Calu3 (cell line): Measurements from ENCODE around the gene KIF20A. TPM values are rescaled to one million over a fixed set of nuclear protein-coding genes. Genes with fewer than 3 reads are reported as not detected.
A peak's percentile ranks its signal among the peaks of the same experiment; 100 is the strongest.

Experiments
- BruUV-seq: library from RNA; stranded (reverse); fragments of 400-500 nt; replicated peaks from 2 replicates; lab custom pipeline; 2021; lab: Mats Ljungman, UMichigan
- CTCF ChIA-PET: fragments of 300-600 bp; sonication (Branson Sonifier 250); formaldehyde crosslinking; loops from one replicate; lab custom pipeline; 2022; ENCODE audit warnings: antibody characterized with exemption; lab: Charles Lee
- DNase-seq: peaks from one replicate; pipeline ENCODE4 v3.0.0; 2022
- H3K27ac Mint-ChIP-seq: one replicate; pipeline ENCODE4 v1.8.0; 2022; ENCODE audit warnings: mixed read lengths; ENCODE audit not compliant: unreplicated experiment
- H3K27me3 Mint-ChIP-seq: one replicate; pipeline ENCODE4 v1.8.0; 2022; ENCODE audit warnings: mixed read lengths; ENCODE audit not compliant: unreplicated experiment
- H3K36me3 Mint-ChIP-seq: one replicate; pipeline ENCODE4 v1.8.0; 2022; ENCODE audit warnings: mild to moderate bottlenecking, moderate library complexity, mixed read lengths; ENCODE audit not compliant: insufficient read depth, unreplicated experiment
- H3K4me1 Mint-ChIP-seq: one replicate; pipeline ENCODE4 v1.8.0; 2022; ENCODE audit warnings: mild to moderate bottlenecking, low read depth, mixed read lengths; ENCODE audit not compliant: unreplicated experiment
- H3K4me3 Mint-ChIP-seq: one replicate; pipeline ENCODE4 v1.8.0; 2022; ENCODE audit warnings: mild to moderate bottlenecking, low read depth, moderate library complexity, mixed read lengths; ENCODE audit not compliant: unreplicated experiment
- H3K9me3 Mint-ChIP-seq: one replicate; pipeline ENCODE4 v1.8.0; 2022; ENCODE audit warnings: low read depth, mixed read lengths; ENCODE audit not compliant: unreplicated experiment
- intact Hi-C: fragments of 100-400 bp; cut with micrococcal nuclease; formaldehyde crosslinking; loops from one replicate; pipeline ENCODE4 v1.10.0; 2022; ENCODE audit not compliant: unreplicated experiment
- total RNA-seq: library from RNA; stranded (reverse); gene quantifications from 2 replicates; pipeline ENCODE4 v1.2.3, GENCODE V29; 2022
- TF ChIP-seq, protein P1 (sequence below): fragments of 200-600 bp; IDR thresholded peaks from one replicate; pipeline ENCODE4 v1.8.0; 2022; ENCODE audit warnings: antibody characterized with exemption; ENCODE audit not compliant: unreplicated experiment

The KIF20A gene
- total RNA-seq, 1 experiment from 2014 or later, result 68.9 TPM

DNA sequence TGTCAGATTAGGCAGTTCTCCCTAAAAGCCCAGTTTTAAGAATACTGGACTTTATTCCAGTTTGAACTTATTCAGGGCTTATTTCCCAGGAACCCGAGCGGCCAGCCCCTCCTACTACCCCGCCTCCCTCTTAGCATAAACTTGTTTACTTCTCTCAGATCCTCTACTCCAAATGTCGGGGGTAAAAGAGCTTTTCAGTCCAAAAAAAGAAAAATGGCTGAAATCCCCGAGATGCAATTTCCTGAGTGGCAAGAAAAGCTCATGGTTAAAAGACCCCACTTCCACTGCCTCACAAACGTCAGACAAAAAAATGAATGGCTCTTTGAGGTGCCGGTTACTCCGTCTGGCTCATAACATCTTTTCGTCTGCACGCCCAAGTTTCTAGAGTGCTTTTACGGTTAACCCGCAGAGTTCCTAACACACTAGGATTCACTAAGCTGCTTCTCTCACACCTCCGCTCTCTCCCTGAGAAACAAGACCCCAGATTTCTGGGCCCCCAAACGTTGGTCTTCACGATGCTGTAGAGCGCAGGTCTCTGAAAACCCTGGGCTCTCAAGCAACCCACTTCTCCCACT lies 884 bp upstream of the KIF20A start:
- peak; percentile 43 for DNase-seq
- TSS peak; percentile 73 for BruUV-seq
- Mint-ChIP-seq H3K4me1 (no peaks in the 10 kb centered on the region), H3K9me3 (no peaks in the 10 kb centered on the region), H3K4me3 (no peak overlapping the region), H3K27me3 (no peaks in the 10 kb centered on the region), H3K36me3 (peaks cover 21% of the 10 kb centered on the region), H3K27ac (no peak overlapping the region)
- CTCF ChIA-PET, result interaction anchor here (0.7 kb wide), 2 partner anchors 90 to 154 kb away, joined by 3 to 4 read pairs; partner anchors contain the start of gene CDC25C
- TF ChIP-seq, protein P1, sequence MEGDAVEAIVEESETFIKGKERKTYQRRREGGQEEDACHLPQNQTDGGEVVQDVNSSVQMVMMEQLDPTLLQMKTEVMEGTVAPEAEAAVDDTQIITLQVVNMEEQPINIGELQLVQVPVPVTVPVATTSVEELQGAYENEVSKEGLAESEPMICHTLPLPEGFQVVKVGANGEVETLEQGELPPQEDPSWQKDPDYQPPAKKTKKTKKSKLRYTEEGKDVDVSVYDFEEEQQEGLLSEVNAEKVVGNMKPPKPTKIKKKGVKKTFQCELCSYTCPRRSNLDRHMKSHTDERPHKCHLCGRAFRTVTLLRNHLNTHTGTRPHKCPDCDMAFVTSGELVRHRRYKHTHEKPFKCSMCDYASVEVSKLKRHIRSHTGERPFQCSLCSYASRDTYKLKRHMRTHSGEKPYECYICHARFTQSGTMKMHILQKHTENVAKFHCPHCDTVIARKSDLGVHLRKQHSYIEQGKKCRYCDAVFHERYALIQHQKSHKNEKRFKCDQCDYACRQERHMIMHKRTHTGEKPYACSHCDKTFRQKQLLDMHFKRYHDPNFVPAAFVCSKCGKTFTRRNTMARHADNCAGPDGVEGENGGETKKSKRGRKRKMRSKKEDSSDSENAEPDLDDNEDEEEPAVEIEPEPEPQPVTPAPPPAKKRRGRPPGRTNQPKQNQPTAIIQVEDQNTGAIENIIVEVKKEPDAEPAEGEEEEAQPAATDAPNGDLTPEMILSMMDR, result no peak
- intact Hi-C loops, result loop anchor here (1.0 kb wide), 1 partner anchor 35 kb away; the partner anchor contains the start of gene CDC23

DNA sequence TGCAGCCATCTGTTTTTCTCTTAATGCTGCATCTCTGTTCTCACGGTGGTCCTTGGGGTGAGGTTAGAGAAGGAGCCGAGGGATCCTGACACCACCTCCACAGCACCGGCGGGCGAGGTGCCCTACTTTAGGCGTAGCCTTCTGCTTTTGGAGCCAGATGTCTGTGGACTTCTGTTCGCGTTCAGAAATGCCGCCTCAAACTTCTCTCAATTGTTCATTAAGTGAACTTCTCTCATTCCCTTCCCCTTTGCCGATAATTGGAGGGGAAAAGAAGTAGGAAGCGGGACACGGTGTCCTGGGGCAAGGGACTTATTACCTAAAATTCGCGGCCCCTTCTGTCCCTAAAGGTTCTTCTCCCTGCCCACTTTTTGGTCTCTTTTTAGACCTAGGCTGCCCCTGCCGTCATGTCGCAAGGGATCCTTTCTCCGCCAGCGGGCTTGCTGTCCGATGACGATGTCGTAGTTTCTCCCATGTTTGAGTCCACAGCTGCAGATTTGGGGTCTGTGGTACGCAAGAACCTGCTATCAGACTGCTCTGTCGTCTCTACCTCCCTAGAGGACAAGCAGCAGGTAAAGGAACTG lies 455 bp downstream of the KIF20A start:
- intact Hi-C loops, result no loop called here
- CTCF ChIA-PET, result interaction anchor here (0.5 to 1.2 kb wide), 5 partner anchors 15 to 324 kb away, joined by 3 to 8 read pairs (median 3); no protein-coding TSS in a partner anchor
- no peak overlapping the region for H3K27ac Mint-ChIP-seq
- H3K4me3 Mint-ChIP-seq, result no peak overlapping the region
- H3K4me1 Mint-ChIP-seq, result no peaks in the 10 kb centered on the region
- no peaks in the 10 kb centered on the region for H3K27me3 Mint-ChIP-seq
- H3K9me3 Mint-ChIP-seq, result no peaks in the 10 kb centered on the region
- H3K36me3 Mint-ChIP-seq, result peaks cover 24% of the 10 kb centered on the region
- TSS peak; percentile 65 for BruUV-seq
- DNase-seq, result peak; percentile 11
- TF ChIP-seq, protein P1, result no peak

DNA sequence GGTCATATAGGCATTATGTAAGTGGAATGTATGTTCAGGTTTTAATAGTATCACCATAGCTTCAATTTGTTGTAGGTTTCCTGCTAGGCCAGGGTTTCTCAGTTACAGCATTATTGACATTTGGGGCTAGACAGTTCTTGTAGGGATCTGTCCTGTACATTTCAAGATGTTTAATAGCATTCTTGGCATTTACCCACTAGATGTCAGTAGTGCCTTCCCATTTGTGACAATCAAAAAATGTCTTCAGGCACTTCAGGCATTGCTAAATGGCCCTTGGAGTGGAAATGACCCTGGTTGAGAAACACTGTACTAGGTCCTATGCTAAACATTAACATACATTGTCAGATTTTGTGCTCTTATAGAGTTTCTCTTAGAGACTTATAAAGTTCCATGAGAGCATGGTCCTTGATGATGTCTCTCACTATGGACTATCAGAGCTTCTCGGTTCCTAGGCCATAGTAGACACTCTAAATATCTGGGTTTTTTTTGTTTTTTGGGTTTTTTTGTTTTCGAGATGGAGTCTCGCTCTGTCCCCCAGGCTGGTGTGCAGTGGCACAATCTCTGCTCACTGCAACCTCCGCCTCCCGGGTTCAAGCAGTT lies 1.4 kb downstream of the KIF20A start:
- Mint-ChIP-seq H3K36me3 (peaks cover 24% of the 10 kb centered on the region), H3K4me1 (no peaks in the 10 kb centered on the region), H3K9me3 (no peaks in the 10 kb centered on the region), H3K27ac (no peak overlapping the region), H3K4me3 (no peak overlapping the region), H3K27me3 (no peaks in the 10 kb centered on the region)
- no TSS peak for BruUV-seq
- TF ChIP-seq, protein P1, result no peak
- peak; percentile 35 for DNase-seq
- intact Hi-C loops, result loop anchor here (1.0 to 10.0 kb wide), 4 partner anchors 103 to 323 kb away; no protein-coding TSS in a partner anchor
- CTCF ChIA-PET, result interaction anchor here (0.5 to 1.4 kb wide), 3 partner anchors 74 to 787 kb away, joined by 3 to 6 read pairs (median 4); no protein-coding TSS in a partner anchor

GRCh38 chr5:138180841-138181240 lies 1.9 kb downstream of the KIF20A start:
- Mint-ChIP-seq H3K27me3 (no peaks in the 10 kb centered on the region), H3K9me3 (no peaks in the 10 kb centered on the region), H3K4me3 (no peak overlapping the region), H3K36me3 (peaks cover 23% of the 10 kb centered on the region), H3K27ac (no peak overlapping the region), H3K4me1 (no peaks in the 10 kb centered on the region)
- BruUV-seq, result no TSS peak
- intact Hi-C loops, result loop anchor here (1.0 to 10.0 kb wide), 4 partner anchors 102 to 322 kb away; no protein-coding TSS in a partner anchor
- DNase-seq, result no peak
- TF ChIP-seq, protein P1, result no peak
- CTCF ChIA-PET, result interaction anchor here (0.6 to 1.4 kb wide), 2 partner anchors 102 to 787 kb away, joined by 3 to 6 read pairs; no protein-coding TSS in a partner anchor
